Heart left ventricle (tissue), 13 donors: Measurements from ENCODE around the gene AQP6.

Experiments used
- CTCF ChIP-seq, 12 donors: fragments of 200-600 bp; sonication (generic) in 4 of 12; IDR thresholded peaks; one replicate each; pipeline versions ENCODE4 v1.5.0 to v1.8.0; 2018 to 2022; ENCODE audit warnings: antibody characterized with exemption in 12 of 12, mild to moderate bottlenecking in 5 of 12
- POLR2A ChIP-seq, 2 donors: fragments of 450-650 bp; IDR thresholded peaks; one replicate each; pipeline ENCODE4 v1.6.1; 2017; ENCODE audit warnings: antibody characterized with exemption in 2 of 2, mild to moderate bottlenecking in 2 of 2, moderate library complexity in 2 of 2
- donor health status: ischemic (EF 13 %, LVEDD 7.1; RV severe dilation, severe dysfunction).
- donor health status: DM: no; HTN: yes; CAD: no.
- donor health status: DM: no; HTN: no; CAD: no.
- donor health status: ischemic (EF 25% LVEDD 6.9; RV normal size, moderate dysfunction).
- donor health status: ischemic (EF 25% LVEDD 5.7; RV mildly dilated, moderate dysfunction).
- donor health status: ischemic (EF 35%, LVEDD 5.7; RV mildly dilated, moderate dysfunction).
- donor health status: nonischemic (EF 11% LVEDD 7.7; RV severe dilation, severe dysfunction).
- donor health status: DM: yes; HTN: yes; CAD: no.
- donor health status: PGD.
- donor health status: ischemic (EF 29% LVEDD 5.4; RV normal size, mild dysfunction).
- donor health status: nonischemic (EF 23%, LVEDD 6.1; RV moderate dilation, normal function).

GRCh38 chr12:49924628-49925246, 48.0 kb upstream of the AQP6 start:
- no peak for TF ChIP-seq CTCF (IDR thresholded peaks at IDR 0.05)
- TF ChIP-seq POLR2A (IDR thresholded peaks at IDR 0.05), result no peak
